ENCODE data around the gene HLA-DRB1. TPM values are rescaled to one million over a fixed set of nuclear protein-coding genes. Genes with fewer than 3 reads are reported as not detected.

The HLA-DRB1 gene
- total RNA-seq, 2 donors from 2014 or later = 9.9 to 14.6 TPM

DNA sequence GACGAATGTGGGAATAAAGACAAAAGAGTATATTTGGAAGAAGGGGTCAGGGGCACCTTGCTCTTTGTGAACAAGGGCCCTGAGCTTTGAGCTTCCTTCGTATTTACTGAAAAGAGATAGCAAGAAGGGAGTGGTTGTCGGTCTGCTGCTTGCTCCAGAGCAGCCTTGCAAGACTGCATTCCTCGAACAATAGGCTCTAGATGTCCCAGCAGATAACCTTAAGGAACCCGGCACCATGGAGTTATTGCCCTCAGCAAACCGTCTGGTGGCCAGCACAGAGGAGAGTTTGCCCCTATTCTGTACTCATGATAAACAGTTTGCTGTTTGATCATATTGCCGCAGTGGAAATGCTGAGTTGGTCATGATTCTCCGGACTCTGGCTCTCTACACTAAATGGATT, 22.7 kb downstream of the HLA-DRB1 start:
- peaks cover 18% of the 10 kb centered on the region for H3K9me3 Mint-ChIP-seq
- Histone ChIP-seq H3K27ac (ENCODE audit: low read depth, low read length) (no peak overlapping the region), H3K9me3 (ENCODE audit: control insufficient read depth, low read length) (peaks cover 18% of the 10 kb centered on the region), H3K9ac (ENCODE audit: extremely low read depth, low read length, poor library complexity, severe bottlenecking) (no peak overlapping the region), H3K4me1 (ENCODE audit: control insufficient read depth, insufficient read depth, low read length) (no peaks in the 10 kb centered on the region), H3K36me3 (ENCODE audit: control insufficient read depth, insufficient read depth, low read length) (no peaks in the 10 kb centered on the region), H3K27me3 (ENCODE audit: control insufficient read depth, insufficient read depth, low read length, poor library complexity, severe bottlenecking) (no peaks in the 10 kb centered on the region), H3K4me3 (ENCODE audit: low read length) (peak overlapping the region; percentile 49)
- DNase-seq = no peak
- WGBS, 2 experiments (ENCODE audit: insufficient coverage in 1 of 2, insufficient read length in 1 of 2) = 82% methylated on average over 8 of the region's 8 CpGs; no CpG with 5 or more reads in 1 of the 2 experiments
- TF ChIP-seq, protein P1, sequence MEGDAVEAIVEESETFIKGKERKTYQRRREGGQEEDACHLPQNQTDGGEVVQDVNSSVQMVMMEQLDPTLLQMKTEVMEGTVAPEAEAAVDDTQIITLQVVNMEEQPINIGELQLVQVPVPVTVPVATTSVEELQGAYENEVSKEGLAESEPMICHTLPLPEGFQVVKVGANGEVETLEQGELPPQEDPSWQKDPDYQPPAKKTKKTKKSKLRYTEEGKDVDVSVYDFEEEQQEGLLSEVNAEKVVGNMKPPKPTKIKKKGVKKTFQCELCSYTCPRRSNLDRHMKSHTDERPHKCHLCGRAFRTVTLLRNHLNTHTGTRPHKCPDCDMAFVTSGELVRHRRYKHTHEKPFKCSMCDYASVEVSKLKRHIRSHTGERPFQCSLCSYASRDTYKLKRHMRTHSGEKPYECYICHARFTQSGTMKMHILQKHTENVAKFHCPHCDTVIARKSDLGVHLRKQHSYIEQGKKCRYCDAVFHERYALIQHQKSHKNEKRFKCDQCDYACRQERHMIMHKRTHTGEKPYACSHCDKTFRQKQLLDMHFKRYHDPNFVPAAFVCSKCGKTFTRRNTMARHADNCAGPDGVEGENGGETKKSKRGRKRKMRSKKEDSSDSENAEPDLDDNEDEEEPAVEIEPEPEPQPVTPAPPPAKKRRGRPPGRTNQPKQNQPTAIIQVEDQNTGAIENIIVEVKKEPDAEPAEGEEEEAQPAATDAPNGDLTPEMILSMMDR (conservative IDR thresholded peaks at IDR 0.05) = no peak
- H3K4me3 Mint-ChIP-seq = no peak overlapping the region
- peaks cover 49% of the 10 kb centered on the region for H3K27me3 Mint-ChIP-seq (ENCODE audit: insufficient read depth)
- H3K36me3 Mint-ChIP-seq (ENCODE audit: low read depth) = no peaks in the 10 kb centered on the region
- H3K4me1 Mint-ChIP-seq = peaks cover 12% of the 10 kb centered on the region
- no peak overlapping the region for H3K27ac Mint-ChIP-seq

DNA sequence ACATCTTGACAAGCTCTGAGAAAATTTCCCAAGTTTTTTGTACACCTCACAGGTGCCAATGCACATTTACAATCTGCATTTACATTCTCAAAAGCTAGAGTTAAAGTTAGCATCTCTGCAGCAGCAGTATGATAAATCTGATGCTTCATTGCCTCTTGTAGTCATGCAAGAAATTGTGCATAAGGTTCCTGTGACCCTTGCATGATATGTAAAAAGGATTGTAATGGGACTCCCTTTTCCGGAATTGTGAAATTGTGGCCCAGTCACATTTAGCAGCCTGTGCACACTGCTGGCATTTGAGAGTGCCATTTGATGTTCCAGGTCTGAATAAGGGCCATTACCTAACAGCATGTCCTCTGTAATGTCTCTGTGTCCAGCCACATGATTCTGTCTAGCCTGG, 24.1 kb downstream of the HLA-DRB1 start:
- H3K36me3 ChIP-seq (ENCODE audit: control insufficient read depth, insufficient read depth, low read length) = no peaks in the 10 kb centered on the region
- Mint-ChIP-seq H3K27me3 (ENCODE audit: insufficient read depth) (peaks cover 54% of the 10 kb centered on the region), H3K36me3 (ENCODE audit: low read depth) (no peaks in the 10 kb centered on the region), H3K4me1 (peaks cover 7% of the 10 kb centered on the region), H3K27ac (no peak overlapping the region), H3K4me3 (no peak overlapping the region), H3K9me3 (peaks cover 18% of the 10 kb centered on the region)
- 95% methylated on average over 1 of the region's 1 CpG; no CpG with 5 or more reads in 1 of the 2 experiments for WGBS, 2 experiments (ENCODE audit: insufficient coverage in 1 of 2, insufficient read length in 1 of 2)
- H3K9me3 ChIP-seq (ENCODE audit: control insufficient read depth, low read length) = peaks cover 18% of the 10 kb centered on the region
- no peak overlapping the region for H3K27ac ChIP-seq (ENCODE audit: low read depth, low read length)
- TF ChIP-seq, protein P1 (conservative IDR thresholded peaks at IDR 0.05) = no peak
- H3K4me3 ChIP-seq (ENCODE audit: low read length) = no peak overlapping the region
- no peak overlapping the region for H3K9ac ChIP-seq (ENCODE audit: extremely low read depth, low read length, poor library complexity, severe bottlenecking)
- no peaks in the 10 kb centered on the region for H3K27me3 ChIP-seq (ENCODE audit: control insufficient read depth, insufficient read depth, low read length, poor library complexity, severe bottlenecking)
- no peaks in the 10 kb centered on the region for H3K4me1 ChIP-seq (ENCODE audit: control insufficient read depth, insufficient read depth, low read length)
- no peak for DNase-seq

DNA sequence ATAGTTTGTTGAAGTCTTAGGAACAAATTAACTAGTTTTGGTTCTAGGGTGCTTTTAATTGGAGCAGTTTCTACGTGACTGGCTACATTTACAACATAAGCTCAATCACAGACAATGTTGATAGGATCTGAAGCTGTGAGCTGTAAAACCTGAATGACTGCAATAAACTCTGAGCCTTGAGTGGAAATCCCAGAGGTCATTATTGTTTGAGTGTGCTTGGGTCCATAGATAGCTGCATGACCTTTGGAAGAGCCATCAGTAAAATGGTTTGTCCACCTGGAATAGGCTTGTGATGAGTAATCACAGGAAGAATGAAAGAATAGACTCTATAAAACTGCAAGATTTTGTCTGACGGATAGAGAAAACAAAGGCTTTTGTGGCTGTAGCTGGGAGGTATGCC, 26.7 kb downstream of the HLA-DRB1 start:
- Mint-ChIP-seq H3K27me3 (ENCODE audit: insufficient read depth) (peaks cover 40% of the 10 kb centered on the region), H3K9me3 (peaks cover 21% of the 10 kb centered on the region), H3K27ac (no peak overlapping the region), H3K36me3 (ENCODE audit: low read depth) (no peaks in the 10 kb centered on the region), H3K4me3 (no peak overlapping the region), H3K4me1 (no peaks in the 10 kb centered on the region)
- TF ChIP-seq, protein P1 (conservative IDR thresholded peaks at IDR 0.05) = no peak
- Histone ChIP-seq H3K4me3 (ENCODE audit: low read length) (no peak overlapping the region), H3K36me3 (ENCODE audit: control insufficient read depth, insufficient read depth, low read length) (no peaks in the 10 kb centered on the region), H3K9me3 (ENCODE audit: control insufficient read depth, low read length) (peaks cover 18% of the 10 kb centered on the region), H3K4me1 (ENCODE audit: control insufficient read depth, insufficient read depth, low read length) (no peaks in the 10 kb centered on the region), H3K27ac (ENCODE audit: low read depth, low read length) (no peak overlapping the region), H3K27me3 (ENCODE audit: control insufficient read depth, insufficient read depth, low read length, poor library complexity, severe bottlenecking) (no peaks in the 10 kb centered on the region), H3K9ac (ENCODE audit: extremely low read depth, low read length, poor library complexity, severe bottlenecking) (no peak overlapping the region)
- no peak for DNase-seq
- 97 to 100% methylated on average over 1 of the region's 2 CpGs for WGBS, 2 experiments (ENCODE audit: insufficient coverage in 1 of 2, insufficient read length in 1 of 2)
